Hepatocyte (in vitro differentiated cells): ENCODE measurements around the gene C1QTNF9B.

Experiments
- EZH2 ChIP-seq: fragments of 200-600 bp; sonication (generic); IDR thresholded peaks from 2 replicates; pipeline ENCODE4 v1.6.1; 2016; ENCODE audit warnings: antibody characterized with exemption, mild to moderate bottlenecking, borderline replicate concordance
- EZH2phosphoT487 ChIP-seq: fragments of 200-600 bp; sonication (generic); IDR thresholded peaks from one replicate; pipeline ENCODE4 v1.6.1; 2018; ENCODE audit warnings: antibody characterized with exemption, mild to moderate bottlenecking, low read depth, moderate library complexity; ENCODE audit not compliant: unreplicated experiment, severe bottlenecking
- TF ChIP-seq, protein P1 (sequence below): fragments of 200-600 bp; sonication (generic); IDR thresholded peaks from 2 replicates; pipeline ENCODE4 v1.5.1; 2016; ENCODE audit warnings: antibody characterized with exemption, mild to moderate bottlenecking; ENCODE audit not compliant: poor library complexity

DNA sequence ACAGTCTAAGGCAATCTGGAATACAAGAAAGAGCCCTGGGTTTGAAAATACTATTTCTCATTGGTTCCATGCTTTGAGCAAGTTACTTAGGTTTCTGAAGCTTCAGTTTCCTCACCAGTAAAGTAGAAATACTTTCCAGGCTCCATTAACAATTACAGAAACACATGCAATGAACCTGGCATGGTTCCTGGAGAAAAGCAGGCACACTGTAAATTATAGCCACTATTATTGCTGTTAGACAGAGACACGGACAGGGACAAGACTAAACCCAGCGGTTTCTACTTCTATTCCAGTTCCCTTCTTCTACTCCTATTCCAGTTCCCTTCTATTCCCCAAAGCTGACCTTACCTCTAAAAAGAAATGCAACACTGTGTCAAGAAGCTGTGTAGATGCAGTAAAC is 49.3 kb downstream of the C1QTNF9B start:
- TF ChIP-seq, protein P1, sequence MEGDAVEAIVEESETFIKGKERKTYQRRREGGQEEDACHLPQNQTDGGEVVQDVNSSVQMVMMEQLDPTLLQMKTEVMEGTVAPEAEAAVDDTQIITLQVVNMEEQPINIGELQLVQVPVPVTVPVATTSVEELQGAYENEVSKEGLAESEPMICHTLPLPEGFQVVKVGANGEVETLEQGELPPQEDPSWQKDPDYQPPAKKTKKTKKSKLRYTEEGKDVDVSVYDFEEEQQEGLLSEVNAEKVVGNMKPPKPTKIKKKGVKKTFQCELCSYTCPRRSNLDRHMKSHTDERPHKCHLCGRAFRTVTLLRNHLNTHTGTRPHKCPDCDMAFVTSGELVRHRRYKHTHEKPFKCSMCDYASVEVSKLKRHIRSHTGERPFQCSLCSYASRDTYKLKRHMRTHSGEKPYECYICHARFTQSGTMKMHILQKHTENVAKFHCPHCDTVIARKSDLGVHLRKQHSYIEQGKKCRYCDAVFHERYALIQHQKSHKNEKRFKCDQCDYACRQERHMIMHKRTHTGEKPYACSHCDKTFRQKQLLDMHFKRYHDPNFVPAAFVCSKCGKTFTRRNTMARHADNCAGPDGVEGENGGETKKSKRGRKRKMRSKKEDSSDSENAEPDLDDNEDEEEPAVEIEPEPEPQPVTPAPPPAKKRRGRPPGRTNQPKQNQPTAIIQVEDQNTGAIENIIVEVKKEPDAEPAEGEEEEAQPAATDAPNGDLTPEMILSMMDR: no peak
- no peak for TF ChIP-seq EZH2phosphoT487
- TF ChIP-seq EZH2: no peak
